GM23248 (cell line): ENCODE results near the gene EPB41L5. TPM values are rescaled to one million over a fixed set of nuclear protein-coding genes. Genes with fewer than 3 reads are reported as not detected.

Experiments used
- DNase-seq: peaks from one replicate; pipeline ENCODE4 v3.0.0-alpha.2; 2015
- H2AFZ ChIP-seq: fragments of 200-600 bp; sonication (generic); 2 replicates; pipeline ENCODE4 v1.6.1; 2016; ENCODE audit warnings: antibody characterized with exemption
- H3F3A ChIP-seq: fragments of 200-600 bp; sonication (generic); 2 replicates; pipeline ENCODE4 v1.6.1; 2016; ENCODE audit warnings: mild to moderate bottlenecking, antibody characterized with exemption, mixed run types; ENCODE audit not compliant: insufficient read depth
- H3K27ac ChIP-seq: fragments of 200-600 bp; sonication (generic); 2 replicates; pipeline ENCODE4 v1.5.1; 2016; ENCODE audit warnings: mild to moderate bottlenecking
- H3K27me3 ChIP-seq: fragments of 200-600 bp; sonication (generic); replicated peaks from 2 replicates; pipeline ENCODE4 v1.6.1; 2016; ENCODE audit warnings: mild to moderate bottlenecking; ENCODE audit not compliant: insufficient read depth
- H3K36me3 ChIP-seq: fragments of 200-600 bp; sonication (generic); 2 replicates; pipeline ENCODE4 v1.6.1; 2016; ENCODE audit warnings: low read depth, mild to moderate bottlenecking
- H3K4me1 ChIP-seq: fragments of 200-600 bp; sonication (generic); 2 replicates; pipeline ENCODE4 v1.6.1; 2016; ENCODE audit warnings: mild to moderate bottlenecking; ENCODE audit not compliant: insufficient read depth
- H3K4me2 ChIP-seq: fragments of 200-600 bp; sonication (generic); one replicate; pipeline ENCODE4 v1.6.1; 2016; ENCODE audit warnings: mild to moderate bottlenecking; ENCODE audit not compliant: unreplicated experiment
- H3K4me3 ChIP-seq: fragments of 200-600 bp; sonication (generic); 2 replicates; pipeline ENCODE4 v1.5.1; 2016; ENCODE audit warnings: mild to moderate bottlenecking
- H3K79me2 ChIP-seq: fragments of 200-600 bp; sonication (generic); 2 replicates; pipeline ENCODE4 v1.6.1; 2016; ENCODE audit warnings: mild to moderate bottlenecking; ENCODE audit not compliant: insufficient read depth
- H3K9ac ChIP-seq: fragments of 200-600 bp; sonication (generic); 2 replicates; pipeline ENCODE4 v1.6.1; 2016; ENCODE audit warnings: mild to moderate bottlenecking
- H3K9me2 ChIP-seq: fragments of 200-600 bp; sonication (generic); 2 replicates; pipeline ENCODE4 v1.6.1; 2016; ENCODE audit warnings: mixed run types, mild to moderate bottlenecking, moderate library complexity; ENCODE audit not compliant: insufficient read depth
- H3K9me3 ChIP-seq: fragments of 200-600 bp; sonication (generic); one replicate; pipeline ENCODE4 v1.6.1; 2017; ENCODE audit warnings: low read depth
- H4K20me1 ChIP-seq: fragments of 200-600 bp; sonication (generic); 2 replicates; pipeline ENCODE4 v1.6.0; 2016; ENCODE audit not compliant: insufficient read depth
- EZH2 ChIP-seq: fragments of 200-600 bp; sonication (generic); IDR thresholded peaks from 2 replicates; pipeline ENCODE4 v1.6.1; 2018; ENCODE audit warnings: antibody characterized with exemption, mild to moderate bottlenecking; ENCODE audit not compliant: insufficient read depth, poor library complexity, severe bottlenecking
- EZH2phosphoT487 ChIP-seq: fragments of 200-600 bp; sonication (generic); IDR thresholded peaks from 2 replicates; pipeline ENCODE4 v1.6.1; 2018; ENCODE audit warnings: antibody characterized with exemption, moderate library complexity, mild to moderate bottlenecking, low read depth; ENCODE audit not compliant: insufficient read depth
- WGBS, 2 experiments: methylation state at CpG; one replicate each; pipeline ENCODE4 v1.1.6; 2015 to 2017; ENCODE audit warnings: low lambda C conversion rate in 2 of 2, low coverage in 1 of 2; ENCODE audit errors: missing lambda C conversion rate in 2 of 2; 5-methylcytosine and 5-hydroxymethylcytosine counted together
- in situ Hi-C: fragments of 300-500 bp; cut with MboI; formaldehyde crosslinking; loops from 2 replicates; pipeline ENCODE4 v1.15.0; 2020
- polyA plus RNA-seq: library from polyadenylated mRNA; unstranded; fragments of >200 nt; fragmentation: Nextera tagmentation; extraction: Ambion mirVana; gene quantifications from 2 replicates; pipeline ENCODE4 v1.2.1, GENCODE V29; 2016
- total RNA-seq: library from RNA; depleted of rRNA; stranded (reverse); fragments of >200 nt; shearing (Covaris generic); gene quantifications from 2 replicates; pipeline ENCODE4 v1.2.3, GENCODE V29; 2014; rRNA removed

EPB41L5 gene
- total RNA-seq, result 4.0 and 6.1 TPM in 2 replicates
- polyA plus RNA-seq, result 2.5 and 3.0 TPM in 2 replicates

DNA sequence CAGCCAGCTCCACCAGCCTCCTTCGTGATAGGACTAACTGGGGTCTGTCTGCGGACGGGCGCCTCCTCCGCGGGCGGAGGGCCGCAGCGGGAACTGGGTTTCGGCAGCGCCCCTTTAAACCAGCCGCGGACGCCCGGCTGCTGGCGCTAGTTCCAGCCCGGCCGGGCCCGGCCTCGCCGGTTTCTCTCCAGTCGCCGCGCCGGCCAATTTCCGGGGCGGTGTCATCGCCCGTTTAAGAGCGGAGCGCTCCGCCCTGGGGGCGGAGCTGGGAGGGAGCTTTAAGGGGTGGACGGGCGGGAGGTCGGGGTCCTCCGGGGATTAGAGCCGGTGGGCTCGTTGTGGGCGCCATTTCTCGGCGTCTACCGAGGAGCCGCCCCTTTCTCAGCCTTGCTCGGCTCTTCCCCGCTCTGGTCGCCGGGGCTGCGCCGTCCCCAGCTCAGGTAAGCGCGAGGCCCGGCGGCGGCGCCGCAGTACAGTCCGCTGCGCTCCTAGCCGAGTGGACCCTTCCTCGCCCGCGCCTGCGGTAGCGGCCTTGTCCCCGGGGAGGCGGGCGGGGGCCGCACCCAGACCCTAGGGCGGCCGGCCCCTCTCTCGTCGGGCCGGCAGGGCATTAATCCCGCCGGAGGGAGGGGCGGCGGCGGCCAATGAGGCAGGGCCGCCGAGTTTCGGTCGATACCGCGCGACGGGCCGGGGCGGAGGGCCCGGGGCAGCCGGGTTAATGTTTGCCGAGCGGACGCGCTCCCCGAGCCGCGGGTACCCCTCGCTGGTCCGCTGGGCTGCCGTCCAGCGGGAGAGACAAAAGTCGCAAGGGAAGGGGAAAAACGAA, at the start of gene EPB41L5:
TSS of gene EPB41L5 (plus strand) at position 307 of the 826 bp plus-strand sequence. CDS start 6,008 bp downstream, outside the sequence.
- Histone ChIP-seq H3K4me3 (peak within 1 kb of the TSS; percentile 84), H3K9ac (peak within 1 kb of the TSS; percentile 73), H2AFZ (peak within 1 kb of the TSS; percentile 96), H3K9me3 (no peaks in the 10 kb centered on the region), H3K4me1 (no peaks in the 10 kb centered on the region), H3K4me2 (peak within 1 kb of the TSS; percentile 92), H3F3A (no peaks in the 10 kb centered on the region), H3K27ac (no peak within 1 kb of the TSS), H3K36me3 (no peaks in the 10 kb centered on the region), H3K79me2 (no peaks in the 10 kb centered on the region), H3K27me3 (no peaks in the 10 kb centered on the region), H3K9me2 (no peaks in the 10 kb centered on the region), H4K20me1 (no peaks in the 10 kb centered on the region)
- TF ChIP-seq EZH2 (no peak), EZH2phosphoT487 (no peak)
- in situ Hi-C loops, result no loop called here
- 1% methylated on average over 67 to 98 of the region's 104 CpGs for WGBS, 2 experiments
- peak; percentile 97 for DNase-seq

DNA sequence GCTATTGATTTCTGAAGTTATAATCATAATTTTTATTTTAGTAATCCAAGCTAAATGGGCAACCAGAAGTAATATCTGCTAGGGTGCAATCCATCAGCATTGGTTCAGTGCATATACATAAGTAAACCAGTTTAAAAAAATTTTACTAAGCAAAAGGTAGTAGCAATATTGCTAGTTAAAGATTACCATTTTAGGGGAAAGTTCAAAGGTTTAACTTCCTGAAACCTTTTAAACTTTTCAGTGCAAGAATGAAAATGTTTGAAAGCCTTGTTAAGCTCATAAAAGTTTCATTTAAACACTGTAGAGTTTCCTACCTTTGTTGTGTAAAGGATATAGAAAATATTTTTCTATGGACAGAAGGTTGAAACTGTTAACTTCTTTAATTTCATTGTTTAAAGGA, 31.0 kb upstream of the EPB41L5 start:
- Histone ChIP-seq H3F3A (no peaks in the 10 kb centered on the region), H3K9me3 (no peaks in the 10 kb centered on the region), H2AFZ (no peak overlapping the region), H3K4me3 (no peak overlapping the region), H3K4me2 (no peak overlapping the region), H3K27ac (no peak overlapping the region), H3K9me2 (no peaks in the 10 kb centered on the region), H3K4me1 (no peaks in the 10 kb centered on the region), H4K20me1 (no peaks in the 10 kb centered on the region), H3K79me2 (no peaks in the 10 kb centered on the region), H3K36me3 (peaks cover 6% of the 10 kb centered on the region; the same call in 1 of the 2 replicates), H3K9ac (no peak overlapping the region), H3K27me3 (no peaks in the 10 kb centered on the region)
- TF ChIP-seq EZH2 (no peak), EZH2phosphoT487 (no peak)
- in situ Hi-C loops, result no loop called here
- DNase-seq, result no peak

DNA sequence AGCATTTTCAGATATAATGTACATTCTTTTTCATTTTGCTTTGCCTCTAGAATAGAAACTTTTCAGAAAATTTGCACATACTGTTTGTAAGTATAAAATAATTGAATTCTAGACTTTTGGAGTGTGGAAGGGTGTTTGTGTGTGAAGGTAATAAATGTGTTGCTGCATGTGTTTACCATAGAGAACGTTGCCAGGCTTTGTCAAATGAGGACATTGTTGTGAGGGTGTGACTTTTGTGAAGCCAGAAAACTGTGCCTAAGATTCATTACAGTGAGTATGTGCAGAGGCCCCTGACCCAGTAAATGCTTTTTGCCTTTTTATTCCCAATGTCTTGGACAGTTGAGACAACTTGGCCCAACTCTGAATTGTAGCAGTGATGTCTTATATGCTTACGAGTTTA, 30.4 kb upstream of the EPB41L5 start:
- Histone ChIP-seq H3K27me3 (no peaks in the 10 kb centered on the region), H2AFZ (no peak overlapping the region), H3K79me2 (no peaks in the 10 kb centered on the region), H3K4me3 (no peak overlapping the region), H3F3A (no peaks in the 10 kb centered on the region), H3K36me3 (peaks cover under 1% of the 10 kb centered on the region; the same call in 1 of the 2 replicates), H3K9me2 (no peaks in the 10 kb centered on the region), H4K20me1 (no peaks in the 10 kb centered on the region), H3K4me1 (no peaks in the 10 kb centered on the region), H3K27ac (no peak overlapping the region), H3K9ac (no peak overlapping the region), H3K4me2 (no peak overlapping the region), H3K9me3 (no peaks in the 10 kb centered on the region)
- TF ChIP-seq EZH2phosphoT487, result no peak
- no peak for TF ChIP-seq EZH2
- in situ Hi-C loops, result no loop called here
- no peak for DNase-seq
- WGBS, 2 experiments, result 69 to 74% methylated on average over 2 of the region's 2 CpGs

DNA sequence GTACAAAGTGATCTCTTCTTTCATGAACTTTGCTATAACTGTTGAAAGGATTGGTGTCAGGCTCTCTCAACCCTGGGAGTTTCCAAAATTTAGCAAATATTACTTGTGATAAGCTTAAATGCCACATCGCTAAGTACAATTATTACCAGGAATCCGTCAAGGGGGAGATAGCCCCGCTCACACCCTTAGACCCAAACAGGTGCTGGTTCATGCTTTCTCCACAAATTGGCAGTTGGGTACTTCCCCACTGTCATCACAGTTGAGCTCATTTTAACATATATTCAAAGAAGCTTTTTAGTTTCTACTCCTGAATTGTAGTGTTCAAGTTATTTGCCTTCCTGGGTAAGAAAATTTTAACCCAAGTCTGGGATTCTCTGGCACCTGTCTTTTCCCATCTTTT, 29.8 kb upstream of the EPB41L5 start:
- H3K4me2 ChIP-seq, result no peak overlapping the region
- no peak for DNase-seq
- in situ Hi-C loops, result no loop called here
- no peaks in the 10 kb centered on the region for H3K9me2 ChIP-seq
- H3K27ac ChIP-seq, result no peak overlapping the region
- TF ChIP-seq EZH2phosphoT487 (no peak), EZH2 (no peak)
- 95 to 97% methylated on average over 3 of the region's 3 CpGs for WGBS, 2 experiments
- no peak overlapping the region for H3K4me3 ChIP-seq
- no peaks in the 10 kb centered on the region for H3F3A ChIP-seq
- H4K20me1 ChIP-seq, result no peaks in the 10 kb centered on the region
- no peaks in the 10 kb centered on the region for H3K27me3 ChIP-seq
- H3K36me3 ChIP-seq, result no peaks in the 10 kb centered on the region
- no peaks in the 10 kb centered on the region for H3K9me3 ChIP-seq
- H3K9ac ChIP-seq, result no peak overlapping the region
- no peaks in the 10 kb centered on the region for H3K79me2 ChIP-seq
- no peak overlapping the region for H2AFZ ChIP-seq
- H3K4me1 ChIP-seq, result no peaks in the 10 kb centered on the region
